Activated CD4-positive, alpha-beta T cell treated with anti-CD3 and anti-CD28 coated beads, Interleukin-2, Interleukin-6, amounts not matched to agents 100 ng/mL and 50 ng/mL, durations not matched to agents 16 hours and 8 hours (primary cell): Measurements from ENCODE around the gene DCANP1.

ENCODE experiments used
- DNase-seq: peaks from one replicate; pipeline ENCODE4 v3.0.0-alpha.2; 2020

Gene DCANP1

DNA sequence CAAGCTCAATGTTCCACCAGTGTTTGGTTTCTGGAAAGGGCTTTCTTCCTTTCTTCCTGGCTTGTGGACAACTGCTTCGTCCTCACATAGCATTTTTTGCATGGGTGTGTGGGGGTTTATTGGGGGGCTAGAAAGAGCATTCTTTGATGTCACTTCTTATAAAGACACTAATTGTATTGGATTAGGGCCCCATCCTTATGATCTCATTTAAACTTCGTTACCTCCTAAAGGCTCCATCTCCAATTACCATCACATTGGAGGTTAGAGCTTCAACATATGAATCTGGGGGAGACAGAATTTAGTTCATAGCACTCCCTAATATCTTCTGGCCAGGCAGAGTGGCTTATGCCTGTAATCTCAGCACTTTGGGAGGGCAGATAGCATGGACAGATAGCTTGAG, 42.1 kb downstream of the DCANP1 start:
- DNase-seq, result no peak

DNA sequence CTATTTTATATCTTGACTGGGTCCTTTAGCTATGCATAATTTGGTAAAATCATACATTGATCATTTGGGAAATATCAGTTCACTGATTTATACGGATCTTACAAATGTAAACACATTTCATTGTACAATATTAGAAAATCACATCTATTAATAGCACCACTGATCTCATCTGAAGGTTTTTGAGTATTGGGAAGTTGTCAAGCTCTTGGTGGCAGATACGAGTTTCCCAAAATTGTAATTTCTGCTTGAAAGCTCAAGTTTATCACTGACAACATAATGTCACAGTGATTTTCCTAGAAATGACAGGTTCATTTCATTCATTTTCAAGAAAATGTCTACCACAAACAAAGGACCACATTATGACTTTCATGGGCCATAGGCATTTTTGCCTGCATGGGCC, 45.1 kb downstream of the DCANP1 start:
- no peak for DNase-seq

DNA sequence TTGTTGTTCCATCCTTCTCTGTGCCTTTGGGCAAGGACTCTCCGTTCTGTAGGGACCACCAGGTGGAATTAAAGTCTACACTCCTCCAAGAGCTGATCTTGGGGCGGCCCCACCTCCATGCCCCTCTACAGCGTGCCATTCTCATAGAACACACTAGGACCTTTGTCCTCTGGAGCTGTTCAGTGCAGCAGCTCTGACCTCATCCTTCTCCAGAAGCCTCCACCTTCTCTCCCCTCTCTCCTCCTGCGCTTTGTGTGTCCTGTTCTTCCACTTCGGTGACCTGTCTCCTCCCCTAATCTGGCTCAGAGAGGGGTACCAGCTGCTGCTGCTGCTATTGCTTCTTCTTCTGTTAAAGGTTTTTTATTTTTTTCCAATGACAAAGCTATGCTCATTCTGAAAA, 46.3 kb downstream of the DCANP1 start:
- no peak for DNase-seq

DNA sequence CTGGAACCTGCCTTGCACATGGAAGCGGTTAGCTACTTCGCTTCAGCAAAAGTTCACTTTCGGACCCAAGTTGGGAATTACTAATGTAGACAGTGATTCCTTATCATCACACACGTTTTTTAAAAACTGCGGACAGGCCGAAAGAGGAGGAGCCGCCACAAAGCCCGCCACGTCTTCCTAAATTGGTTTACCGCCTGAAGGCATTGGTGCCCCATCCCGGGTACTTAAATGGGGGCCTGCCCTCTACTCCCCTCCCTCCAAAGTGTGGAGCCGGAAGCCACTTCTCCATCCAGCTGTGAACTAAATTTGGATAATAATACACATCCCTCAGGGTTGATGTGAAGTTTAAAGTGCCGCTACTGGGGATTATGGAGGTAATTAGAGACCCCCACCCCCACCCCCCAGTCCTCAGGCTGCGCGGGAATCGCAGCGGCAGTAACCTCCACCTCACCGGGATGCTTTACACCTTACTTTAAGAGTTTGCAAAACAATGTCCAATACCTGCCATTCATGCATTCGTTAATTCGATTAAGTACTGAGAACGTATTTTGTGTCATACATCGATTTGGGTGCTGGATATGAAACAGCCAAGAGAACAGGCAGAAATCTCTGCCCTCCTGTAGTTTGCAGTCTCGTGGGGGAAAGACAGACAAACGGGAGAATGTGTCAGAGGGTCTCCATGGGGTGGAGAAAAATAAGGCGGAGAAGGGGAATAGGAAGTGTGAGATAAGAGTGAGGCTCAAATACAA, 47.2 kb downstream of the DCANP1 start:
- DNase-seq, result no peak

DNA sequence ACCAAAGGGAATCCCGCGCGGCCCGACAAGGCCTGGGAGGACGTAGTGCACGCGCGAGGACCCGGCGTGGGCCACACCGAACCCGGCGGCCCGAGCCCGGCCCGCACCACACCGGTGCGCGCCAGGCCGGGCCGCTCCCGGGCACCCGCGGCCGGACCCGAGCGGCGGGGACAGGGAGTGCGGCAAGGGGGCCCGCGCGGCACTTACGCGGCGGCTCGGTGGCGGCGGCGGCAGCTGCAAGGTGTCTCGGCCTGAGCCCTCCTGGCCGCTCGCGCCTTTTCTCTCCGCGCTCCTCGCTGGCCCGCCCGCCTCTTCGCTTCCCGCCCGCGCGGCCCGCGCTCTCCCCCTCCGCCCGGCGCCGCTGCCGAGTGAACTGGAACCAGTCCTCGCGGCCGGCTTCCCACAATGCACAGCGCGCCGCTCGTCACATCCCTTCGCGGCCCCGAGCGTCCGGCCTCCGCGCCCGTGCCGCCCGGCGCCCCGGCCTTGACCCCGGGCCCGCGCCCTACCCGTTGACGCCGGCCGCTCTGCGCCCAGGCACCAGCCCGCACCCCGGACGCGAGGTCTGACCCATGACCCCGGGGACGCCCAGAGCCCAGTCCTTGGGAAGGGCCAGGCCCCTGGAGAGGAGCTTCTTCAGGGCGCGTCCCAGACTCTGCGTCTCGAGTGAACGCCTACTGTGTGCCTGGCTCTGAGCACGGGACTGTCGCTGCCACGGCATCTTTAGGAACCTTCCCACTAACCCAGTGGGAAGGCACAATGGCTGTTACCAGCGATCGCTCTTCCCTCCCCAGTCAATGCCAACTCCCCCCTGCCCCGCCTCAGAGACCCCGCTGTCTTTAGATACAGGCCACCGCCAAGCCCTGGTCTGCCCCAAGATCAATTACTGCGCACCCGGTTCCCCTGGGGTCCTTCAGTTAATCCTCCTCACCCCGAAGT, 48.0 kb downstream of the DCANP1 start, which contains the start of gene MACROH2A1:
Gene MACROH2A1, minus strand, starts transcription at position 377 of the 939 bp plus-strand sequence. CDS start 10,138 bp downstream, outside the sequence.
- peak; percentile 89 for DNase-seq

DNA sequence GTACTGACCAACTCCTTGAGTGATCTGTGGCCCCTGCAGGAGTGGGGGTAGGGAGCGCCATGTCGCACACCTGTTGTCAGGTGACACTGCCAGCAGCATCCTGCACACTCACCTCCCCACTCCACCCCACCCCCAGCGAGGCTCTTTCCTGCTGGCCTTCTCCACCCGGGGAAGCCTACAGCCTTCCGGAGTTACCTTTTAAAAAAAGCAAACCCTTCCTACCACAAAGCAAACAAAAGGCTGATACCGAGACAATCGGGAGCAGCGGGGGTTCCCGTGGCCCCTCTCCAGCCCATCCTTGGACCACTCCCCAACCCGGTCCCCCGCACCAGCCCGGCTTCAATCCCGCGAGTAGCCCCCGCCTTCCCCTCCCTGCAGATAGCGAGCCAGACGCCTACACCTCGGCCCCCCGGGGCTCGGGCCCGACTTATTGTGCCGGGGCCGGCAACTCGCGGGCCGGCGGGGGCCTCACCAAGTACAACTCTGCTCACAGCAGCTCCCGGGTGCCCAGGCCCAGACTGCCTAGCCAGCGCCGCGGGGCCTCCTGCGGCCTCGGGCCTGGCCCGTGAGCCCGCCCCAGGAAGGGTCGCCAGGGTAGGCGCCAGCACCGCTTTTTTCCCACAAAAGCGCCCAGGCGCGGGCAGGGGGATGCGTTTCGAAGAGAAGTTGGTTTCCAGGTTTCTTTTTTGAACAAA, 48.8 kb downstream of the DCANP1 start:
- DNase-seq, result peak; percentile 62

DNA sequence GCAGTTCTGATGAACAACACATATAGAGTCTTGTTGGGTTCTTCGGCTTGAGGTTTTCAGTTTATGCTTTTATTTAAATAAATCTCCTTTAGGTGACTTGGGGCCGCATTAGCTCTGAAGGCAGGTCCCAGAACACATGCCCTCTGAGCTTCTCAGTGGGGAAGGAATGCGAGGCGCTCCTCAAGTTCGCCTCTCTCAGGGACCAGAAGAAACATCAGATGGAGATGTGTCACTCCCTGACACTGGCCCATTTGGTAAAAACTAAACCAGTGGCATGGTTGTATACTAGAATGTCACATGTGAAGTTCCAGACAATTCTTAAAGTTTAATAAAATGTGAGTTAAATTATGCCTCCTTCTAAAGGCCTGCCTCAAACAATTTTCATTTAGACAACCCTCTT, 50.1 kb downstream of the DCANP1 start:
- no peak for DNase-seq

DNA sequence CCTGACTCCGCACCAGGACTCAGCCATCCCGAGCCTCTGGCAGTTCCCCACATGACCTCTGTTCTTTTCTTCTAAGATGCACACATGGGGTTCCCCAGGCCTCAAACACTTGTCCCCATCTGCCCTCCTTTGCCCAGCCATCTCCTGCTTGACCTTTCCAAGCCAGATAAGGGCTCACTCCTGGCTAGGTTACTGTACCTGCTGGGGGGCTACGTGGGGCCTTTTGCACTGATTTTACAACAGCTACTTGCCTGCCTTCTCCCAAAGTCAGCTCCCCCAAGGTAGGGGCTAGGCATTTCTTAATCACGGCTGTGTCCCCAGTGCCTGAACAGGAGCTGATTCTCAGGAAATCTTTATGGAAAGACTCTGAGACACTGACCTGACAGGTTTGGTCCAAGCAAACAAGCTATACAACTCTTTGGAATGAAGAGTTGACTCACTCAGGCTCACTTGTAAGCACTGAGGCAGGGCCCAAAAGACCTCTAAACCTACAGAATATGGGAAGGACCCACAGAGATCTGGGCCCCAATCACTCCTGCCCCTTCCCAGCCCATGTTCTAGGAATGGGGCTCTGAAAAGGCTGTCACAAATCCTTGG, 50.6 kb downstream of the DCANP1 start:
- no peak for DNase-seq

DNA sequence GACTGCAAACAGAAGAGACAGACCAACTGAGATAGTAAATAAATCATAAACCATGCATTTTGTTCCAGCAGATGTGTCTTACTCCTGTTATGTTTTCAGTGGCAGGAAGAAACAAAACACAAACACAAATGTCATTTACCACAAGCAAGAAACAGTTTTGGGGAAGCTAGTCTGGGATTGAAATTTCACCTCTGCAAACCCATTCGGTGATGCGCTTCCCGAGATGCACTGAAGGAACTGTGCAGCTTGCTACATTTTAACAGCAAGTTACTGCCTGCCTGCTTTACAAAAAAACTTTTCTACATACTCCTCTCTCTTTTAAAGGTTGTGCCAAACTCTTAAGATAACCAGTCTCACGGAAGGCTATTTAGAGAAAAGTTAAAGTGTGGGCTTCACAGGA, 51.3 kb downstream of the DCANP1 start:
- DNase-seq, result no peak

DNA sequence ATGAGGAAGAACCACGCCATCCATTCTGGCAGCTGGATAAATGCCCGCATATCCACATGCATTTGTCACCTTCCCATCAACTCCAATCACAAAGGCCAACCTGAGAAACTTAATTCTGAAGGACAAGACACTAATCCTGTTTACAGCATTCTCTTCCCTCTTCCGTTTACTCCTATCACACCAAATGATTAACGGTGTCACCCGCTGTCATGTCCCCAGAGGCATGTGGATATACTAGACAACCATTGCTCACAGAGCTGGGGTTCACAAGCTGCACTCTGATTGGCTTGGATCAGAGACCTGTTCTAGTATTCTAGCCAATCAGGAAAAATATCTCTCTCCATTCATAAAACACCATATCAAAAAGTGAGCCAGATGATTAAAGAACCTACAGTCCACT, 51.7 kb downstream of the DCANP1 start:
- DNase-seq, result no peak
